OCI-LY3 (cell line): ENCODE data around the gene CCL26.

Experiments
- H2AFZ ChIP-seq: fragments of 200-600, 300-600 bp; shearing (Covaris generic); 2 replicates; pipeline ENCODE4 v1.6.0; 2014; ENCODE audit warnings: antibody characterized with exemption, low read depth, low read length
- H3K27ac ChIP-seq: fragments of 200-600, 300-600 bp; sonication (generic); 2 replicates; pipeline ENCODE4 v1.5.1; 2014; ENCODE audit warnings: mild to moderate bottlenecking, low read length, moderate library complexity, mixed read lengths
- H3K27me3 ChIP-seq: fragments of 200-600, 300-600 bp; sonication (generic); 2 replicates; pipeline ENCODE4 v1.6.1; 2014; ENCODE audit warnings: low read depth, low read length, mixed read lengths
- H3K36me3 ChIP-seq: fragments of 200-600, 300-600 bp; sonication (generic); replicated peaks from 2 replicates; pipeline ENCODE3; 2014; ENCODE audit warnings: low read depth, low read length, mixed read lengths
- H3K4me1 ChIP-seq: fragments of 300-600, 200-600 bp; sonication (generic); 2 replicates; pipeline ENCODE4 v1.6.1; 2014; ENCODE audit warnings: low read length, mixed read lengths
- H3K4me2 ChIP-seq: fragments of 200-600, 300-600 bp; sonication (generic); 2 replicates; pipeline ENCODE4 v1.6.1; 2014; ENCODE audit warnings: low read length, mixed read lengths
- H3K4me3 ChIP-seq: fragments of 300-600, 200-600 bp; sonication (generic); 2 replicates; pipeline ENCODE4 v1.5.1; 2014; ENCODE audit warnings: antibody characterized with exemption, mild to moderate bottlenecking, low read length, moderate library complexity
- H3K79me2 ChIP-seq: fragments of 300-600, 200-600 bp; shearing (Covaris generic); 2 replicates; pipeline ENCODE4 v1.6.1; 2014; ENCODE audit warnings: mild to moderate bottlenecking, low read length, mixed read lengths
- H3K9ac ChIP-seq: fragments of 300-600, 200-600 bp; shearing (Covaris generic); 2 replicates; pipeline ENCODE4 v1.6.0; 2014; ENCODE audit warnings: mild to moderate bottlenecking, low read length, moderate library complexity
- H3K9me3 ChIP-seq: fragments of 200-600, 300-600 bp; shearing (Covaris generic); 2 replicates; pipeline ENCODE4 v1.6.1; 2014; ENCODE audit warnings: low read length, mixed read lengths; ENCODE audit not compliant: insufficient read depth
- H4K20me1 ChIP-seq: fragments of 200-600, 300-600 bp; sonication (generic); 2 replicates; pipeline ENCODE4 v1.6.1; 2016; ENCODE audit warnings: low read length, mixed read lengths; ENCODE audit not compliant: insufficient read depth
- EZH2phosphoT487 ChIP-seq: fragments of 200-600 bp; shearing (Covaris generic); IDR thresholded peaks from 2 replicates; pipeline ENCODE4 v1.6.1; 2018; ENCODE audit warnings: antibody characterized with exemption, mixed run types, low read depth
- TF ChIP-seq, protein P1 (sequence below): fragments of 200-600, 300-600 bp; sonication (generic); IDR thresholded peaks from 2 replicates; pipeline ENCODE4 v1.5.1; 2014; ENCODE audit warnings: antibody characterized with exemption, low read length, low read depth

CCL26 gene

DNA sequence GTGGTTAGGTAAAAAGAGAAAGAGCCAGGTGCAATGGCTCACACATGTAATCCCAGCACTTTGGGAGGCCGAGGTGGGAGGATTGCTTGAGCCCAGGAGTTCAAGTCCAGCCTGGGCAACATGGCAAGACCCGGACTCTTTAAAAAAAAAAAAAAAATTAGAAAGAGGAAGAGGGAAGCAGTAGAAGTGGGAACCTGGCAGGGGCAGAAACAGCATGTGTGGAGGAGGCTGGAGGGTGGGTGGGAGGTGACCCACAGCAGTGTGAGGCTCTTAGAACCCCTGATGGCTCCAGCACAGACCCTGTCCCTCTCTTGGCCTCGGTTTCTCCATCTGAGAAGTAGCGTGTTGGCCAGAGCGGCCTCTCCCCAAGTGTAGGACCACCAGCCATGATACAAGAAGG lies 46.5 kb upstream of the CCL26 start:
- no peak overlapping the region for H2AFZ ChIP-seq
- H3K27ac ChIP-seq, result no peak overlapping the region
- TF ChIP-seq, protein P1, sequence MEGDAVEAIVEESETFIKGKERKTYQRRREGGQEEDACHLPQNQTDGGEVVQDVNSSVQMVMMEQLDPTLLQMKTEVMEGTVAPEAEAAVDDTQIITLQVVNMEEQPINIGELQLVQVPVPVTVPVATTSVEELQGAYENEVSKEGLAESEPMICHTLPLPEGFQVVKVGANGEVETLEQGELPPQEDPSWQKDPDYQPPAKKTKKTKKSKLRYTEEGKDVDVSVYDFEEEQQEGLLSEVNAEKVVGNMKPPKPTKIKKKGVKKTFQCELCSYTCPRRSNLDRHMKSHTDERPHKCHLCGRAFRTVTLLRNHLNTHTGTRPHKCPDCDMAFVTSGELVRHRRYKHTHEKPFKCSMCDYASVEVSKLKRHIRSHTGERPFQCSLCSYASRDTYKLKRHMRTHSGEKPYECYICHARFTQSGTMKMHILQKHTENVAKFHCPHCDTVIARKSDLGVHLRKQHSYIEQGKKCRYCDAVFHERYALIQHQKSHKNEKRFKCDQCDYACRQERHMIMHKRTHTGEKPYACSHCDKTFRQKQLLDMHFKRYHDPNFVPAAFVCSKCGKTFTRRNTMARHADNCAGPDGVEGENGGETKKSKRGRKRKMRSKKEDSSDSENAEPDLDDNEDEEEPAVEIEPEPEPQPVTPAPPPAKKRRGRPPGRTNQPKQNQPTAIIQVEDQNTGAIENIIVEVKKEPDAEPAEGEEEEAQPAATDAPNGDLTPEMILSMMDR, result no peak
- no peak for TF ChIP-seq EZH2phosphoT487
- no peaks in the 10 kb centered on the region for H3K79me2 ChIP-seq
- peaks cover 6% of the 10 kb centered on the region; the same call in 1 of the 2 replicates for H3K27me3 ChIP-seq
- no peak overlapping the region for H3K4me2 ChIP-seq
- H3K4me3 ChIP-seq, result no peak overlapping the region
- H3K4me1 ChIP-seq, result no peaks in the 10 kb centered on the region
- no peaks in the 10 kb centered on the region for H4K20me1 ChIP-seq
- no peaks in the 10 kb centered on the region for H3K9me3 ChIP-seq
- no peaks in the 10 kb centered on the region for H3K36me3 ChIP-seq
- no peak overlapping the region for H3K9ac ChIP-seq

DNA sequence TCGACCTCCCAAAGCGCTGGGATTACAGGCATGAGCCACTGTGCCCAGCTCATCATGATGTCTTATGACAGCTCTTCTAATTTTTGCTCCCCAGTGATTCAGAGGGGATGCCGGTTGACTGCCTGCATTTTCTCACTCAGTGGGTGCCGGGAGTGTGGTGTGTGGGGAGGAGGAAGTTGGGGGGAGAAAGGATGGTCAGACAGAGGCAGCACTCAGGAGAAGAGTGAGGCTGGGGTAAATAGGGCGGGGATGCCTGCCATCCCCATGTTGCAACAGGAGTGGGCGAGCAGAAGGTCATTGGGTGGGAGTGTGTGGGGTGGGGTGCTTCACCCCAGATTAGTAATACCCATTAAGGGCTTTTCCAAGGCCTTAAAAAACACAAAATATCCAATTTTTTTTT lies 45.1 kb upstream of the CCL26 start:
- Histone ChIP-seq H3K4me2 (no peak overlapping the region), H3K79me2 (no peaks in the 10 kb centered on the region)
- no peak for TF ChIP-seq EZH2phosphoT487
- TF ChIP-seq, protein P1, result no peak

DNA sequence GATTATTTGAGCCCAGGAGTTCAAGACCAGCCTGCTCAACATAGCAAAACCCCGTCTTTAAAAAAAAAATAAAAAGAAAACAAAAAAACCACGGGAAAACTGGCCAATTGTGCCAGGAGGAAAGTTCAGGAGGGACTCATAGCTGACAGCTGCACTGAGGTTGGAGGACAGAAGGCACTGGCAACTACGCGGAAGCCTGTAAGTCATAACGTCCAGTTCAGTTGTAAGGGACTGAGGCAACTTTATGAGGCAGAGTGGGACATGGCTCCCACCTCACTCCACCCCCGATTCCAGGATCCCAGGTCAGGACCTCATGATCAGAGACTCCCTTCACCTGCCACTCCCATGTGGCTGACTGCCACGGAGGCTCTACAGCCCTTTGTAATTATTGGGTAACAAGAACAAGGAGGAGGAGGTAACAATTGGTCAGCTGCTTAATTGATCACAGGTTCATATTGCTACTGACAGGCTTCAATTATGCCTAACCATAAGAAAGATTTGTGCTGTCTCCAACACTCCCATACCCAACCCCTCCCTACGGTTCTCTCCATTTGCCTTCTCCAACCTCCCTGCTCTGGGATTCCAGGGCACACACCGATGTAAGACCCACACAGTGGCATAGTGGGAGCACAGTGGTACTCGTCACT lies 43.5 kb upstream of the CCL26 start:
- Histone ChIP-seq H3K4me3 (no peak overlapping the region), H4K20me1 (no peaks in the 10 kb centered on the region), H3K79me2 (no peaks in the 10 kb centered on the region), H3K36me3 (no peaks in the 10 kb centered on the region), H3K27ac (no peak overlapping the region), H3K4me1 (no peaks in the 10 kb centered on the region), H3K4me2 (no peak overlapping the region), H3K9me3 (no peaks in the 10 kb centered on the region), H2AFZ (no peak overlapping the region), H3K27me3 (peaks cover 6% of the 10 kb centered on the region; the same call in 1 of the 2 replicates), H3K9ac (no peak overlapping the region)
- TF ChIP-seq, protein P1, result no peak
- TF ChIP-seq EZH2phosphoT487, result no peak

More for the DNA sequence above, 45.1 kb upstream of the CCL26 start:
- Histone ChIP-seq H2AFZ (no peak overlapping the region), H3K27ac (no peak overlapping the region), H3K9me3 (no peaks in the 10 kb centered on the region), H4K20me1 (no peaks in the 10 kb centered on the region), H3K36me3 (no peaks in the 10 kb centered on the region), H3K27me3 (peaks cover 6% of the 10 kb centered on the region; the same call in 1 of the 2 replicates), H3K4me1 (no peaks in the 10 kb centered on the region), H3K9ac (no peak overlapping the region), H3K4me3 (no peak overlapping the region)

DNA sequence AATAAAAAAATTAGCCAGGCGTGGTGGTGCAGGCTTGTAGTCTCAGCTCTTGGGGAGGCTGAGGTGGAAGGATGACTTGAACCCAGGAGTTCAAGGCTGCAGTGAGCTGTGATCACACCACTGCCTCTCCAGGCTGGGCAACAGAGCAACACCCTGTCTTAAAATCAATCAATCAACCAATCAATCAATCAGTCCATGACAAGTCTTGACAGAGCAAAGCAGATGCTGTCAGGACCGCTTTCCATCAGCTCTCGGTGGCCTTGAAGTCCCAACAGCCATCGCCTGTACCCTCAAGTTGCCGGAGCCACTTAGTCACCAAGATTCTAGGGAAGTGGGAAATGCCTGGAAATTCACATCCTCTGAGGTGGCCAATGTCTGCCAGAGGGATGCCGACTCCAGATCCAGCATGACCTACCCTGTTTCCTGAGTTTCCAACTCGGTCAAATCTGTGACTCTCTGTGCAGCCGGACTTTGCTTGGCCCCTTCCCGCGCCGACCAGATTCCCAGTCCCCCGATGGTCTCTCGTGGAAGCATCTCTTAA lies 42.5 kb upstream of the CCL26 start:
- H3K79me2 ChIP-seq, result no peaks in the 10 kb centered on the region
- H3K9me3 ChIP-seq, result no peaks in the 10 kb centered on the region
- H3K4me1 ChIP-seq, result no peaks in the 10 kb centered on the region
- no peak overlapping the region for H3K27ac ChIP-seq
- H3K4me2 ChIP-seq, result no peak overlapping the region
- H4K20me1 ChIP-seq, result no peaks in the 10 kb centered on the region
- peaks cover 6% of the 10 kb centered on the region; the same call in 1 of the 2 replicates for H3K27me3 ChIP-seq
- H2AFZ ChIP-seq, result no peak overlapping the region
- no peak overlapping the region for H3K9ac ChIP-seq
- H3K4me3 ChIP-seq, result no peak overlapping the region
- no peaks in the 10 kb centered on the region for H3K36me3 ChIP-seq
- TF ChIP-seq, protein P1, result no peak
- no peak for TF ChIP-seq EZH2phosphoT487
